ENCODE data around the gene AKAP9.
"Not testable (repeated sequence)": the region's sequence is repeated elsewhere in the genome, so short reads cannot be mapped to it uniquely, and the experiment has no call there.

Gene AKAP9

GRCh38 chr7:91940572-91941341, at the start of gene AKAP9:
TSS of gene AKAP9 (plus strand) at chr7:91940862. CDS start at chr7:91941100, 238 bp downstream.
- DNase-seq, result peak; percentile 59 to 79

DNA sequence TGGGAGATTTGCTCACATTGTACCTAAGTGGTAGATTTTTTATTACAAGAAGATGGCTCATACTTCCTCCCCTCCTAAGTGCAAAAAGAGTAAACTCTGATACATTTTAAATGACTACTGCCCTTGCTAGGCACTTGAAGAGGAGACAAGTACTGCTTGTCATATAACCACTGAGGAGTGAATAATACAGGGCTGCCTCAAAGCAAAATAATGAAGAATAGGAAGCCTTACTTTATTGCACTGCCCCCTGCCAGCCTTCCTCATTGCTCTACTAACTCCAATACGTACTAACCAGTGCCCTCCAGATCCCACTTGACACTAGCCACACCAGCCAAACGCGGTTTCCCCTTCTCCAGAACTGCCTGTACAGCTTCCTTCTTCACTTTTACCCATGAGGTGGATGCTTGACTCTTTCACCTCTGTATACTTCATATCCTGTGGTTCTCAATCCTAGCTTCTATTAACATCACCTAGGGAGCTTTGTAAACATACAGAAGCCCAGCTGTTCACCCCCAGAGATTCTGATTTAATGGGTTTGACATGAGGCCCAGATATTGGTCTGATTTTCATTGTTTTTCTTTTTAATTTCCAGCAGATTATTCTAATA, 48.5 kb upstream of the AKAP9 start:
- no peak for DNase-seq

GRCh38 chr7:91892821-91893340, 47.8 kb upstream of the AKAP9 start:
- DNase-seq, result no peak

GRCh38 chr7:91893699-91894098, 47.0 kb upstream of the AKAP9 start:
- DNase-seq, result not testable (repeated sequence)

- DNase-seq, result no peak
Measured at GRCh38 chr7:91894781-91895480, 45.7 kb upstream of the AKAP9 start.

GRCh38 chr7:91898240-91898992, 42.2 kb upstream of the AKAP9 start:
- no peak for DNase-seq

DNA sequence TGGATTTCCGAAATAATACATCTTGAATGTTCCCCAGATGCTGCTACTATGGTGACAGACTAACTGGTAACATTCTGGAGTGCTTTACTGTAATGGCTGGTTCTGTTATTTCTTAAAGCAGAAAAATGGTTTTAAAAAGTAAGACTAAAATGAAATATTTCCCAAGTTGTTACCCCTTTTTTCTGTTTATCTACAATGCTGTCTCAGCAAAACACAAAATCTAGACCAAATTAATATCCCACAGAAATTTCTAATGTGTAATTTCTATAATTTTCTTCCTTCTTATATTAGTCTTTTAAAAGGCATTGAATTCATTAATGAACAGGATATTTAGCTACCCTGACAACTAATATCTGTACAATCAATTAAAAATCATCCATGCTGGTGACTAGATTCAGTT, 41.1 kb upstream of the AKAP9 start:
- no peak for DNase-seq

- DNase-seq, result no peak
Measured at GRCh38 chr7:91910171-91910570, 30.5 kb upstream of the AKAP9 start.

GRCh38 chr7:91911121-91911520, 29.5 kb upstream of the AKAP9 start:
- no peak for DNase-seq

DNA sequence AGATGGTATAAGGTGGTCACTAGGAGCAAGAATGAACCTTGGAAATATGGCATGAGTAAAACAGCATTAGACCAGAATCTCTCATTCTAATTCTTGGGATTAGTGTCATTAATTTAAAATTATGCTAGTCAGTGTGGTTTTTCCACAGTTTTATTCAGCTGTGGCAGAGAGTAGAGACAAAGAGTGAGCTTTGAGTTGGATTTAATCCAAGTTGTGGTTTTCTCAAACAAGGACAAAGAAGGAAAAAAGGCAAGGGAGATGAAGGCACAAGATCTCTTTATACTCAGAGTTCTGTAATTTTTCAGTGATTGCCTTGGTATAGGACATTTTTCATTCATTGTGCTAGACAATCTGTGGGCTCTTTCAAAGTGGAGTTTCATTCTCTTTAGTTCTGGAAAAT, 28.2 kb upstream of the AKAP9 start:
- DNase-seq, result no peak

- DNase-seq, result no peak
Measured at GRCh38 chr7:91913612-91914011, 27.1 kb upstream of the AKAP9 start.

DNA sequence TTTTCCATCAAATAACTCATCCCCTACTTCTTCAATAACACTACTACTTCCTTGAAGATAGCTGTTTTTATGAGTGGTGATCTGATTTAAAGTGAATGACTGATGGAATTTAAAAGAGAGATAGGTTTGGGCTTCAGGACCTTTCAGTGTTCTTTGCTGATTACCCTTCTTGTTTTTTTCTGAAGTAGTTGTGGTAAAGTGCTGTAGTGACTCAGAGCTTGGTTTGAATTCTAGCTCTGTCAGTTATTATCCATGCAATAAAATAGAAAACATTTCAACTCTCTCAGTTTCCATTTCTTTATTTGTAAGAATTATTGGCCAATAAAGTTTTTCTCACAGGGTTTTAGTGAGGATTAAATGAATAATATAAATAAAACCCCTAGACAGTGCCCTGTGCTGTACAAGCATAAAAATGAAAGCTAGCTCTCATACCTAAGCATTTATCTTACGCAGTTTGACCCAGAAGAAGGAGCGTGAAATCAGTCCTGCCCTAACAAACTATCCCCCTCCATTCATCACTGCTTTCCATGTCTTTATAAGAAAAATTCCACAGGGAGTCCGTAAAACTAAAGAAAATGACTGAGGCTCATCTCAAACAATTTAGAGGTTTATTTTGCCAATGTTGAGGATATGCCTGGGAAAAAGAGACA, 25.1 kb upstream of the AKAP9 start:
- no peak for DNase-seq

GRCh38 chr7:91916051-91916440, 24.6 kb upstream of the AKAP9 start:
- no peak for DNase-seq

DNA sequence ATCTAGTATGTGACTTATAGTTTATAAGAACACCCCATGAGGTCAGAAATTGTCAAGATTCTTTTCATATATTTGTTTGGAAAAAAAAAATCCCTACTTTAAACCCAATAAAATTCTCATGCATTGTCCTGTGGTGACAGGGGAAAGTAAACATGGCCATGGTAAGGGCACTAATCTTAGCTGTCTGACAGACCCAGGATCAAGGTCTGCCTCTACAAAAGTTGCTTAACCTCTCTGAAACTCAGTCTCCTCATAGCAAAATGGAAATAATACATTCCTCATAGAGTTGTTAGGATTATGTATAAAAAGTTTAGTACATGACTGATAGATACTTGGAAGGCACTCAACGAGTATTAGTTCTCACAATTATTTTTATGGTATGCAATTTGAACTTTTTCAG, 22.3 kb upstream of the AKAP9 start:
- DNase-seq, result no peak

- DNase-seq, result no peak
Measured at GRCh38 chr7:91922857-91923256, 17.8 kb upstream of the AKAP9 start.

- DNase-seq, result no peak
Measured at GRCh38 chr7:91927912-91928311, 12.8 kb upstream of the AKAP9 start.

DNA sequence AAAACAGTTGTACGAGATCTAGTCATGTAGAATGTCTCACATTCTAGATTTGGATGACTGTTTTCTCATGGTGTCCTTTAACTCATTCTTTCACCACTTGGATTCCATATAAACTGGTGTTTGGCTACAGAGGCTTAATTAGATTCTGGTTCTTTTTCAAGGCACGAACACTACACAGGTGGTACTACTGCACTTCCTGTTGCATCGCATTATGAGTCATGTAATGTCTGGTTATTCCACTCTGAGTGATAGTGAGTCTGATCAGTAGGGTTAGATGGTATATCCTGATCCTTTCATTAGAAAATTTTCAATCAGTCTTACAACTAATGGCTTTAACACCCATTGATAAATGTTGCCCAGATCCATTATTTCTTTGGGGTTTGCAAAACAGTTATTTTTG, 11.2 kb upstream of the AKAP9 start:
- no peak for DNase-seq

DNA sequence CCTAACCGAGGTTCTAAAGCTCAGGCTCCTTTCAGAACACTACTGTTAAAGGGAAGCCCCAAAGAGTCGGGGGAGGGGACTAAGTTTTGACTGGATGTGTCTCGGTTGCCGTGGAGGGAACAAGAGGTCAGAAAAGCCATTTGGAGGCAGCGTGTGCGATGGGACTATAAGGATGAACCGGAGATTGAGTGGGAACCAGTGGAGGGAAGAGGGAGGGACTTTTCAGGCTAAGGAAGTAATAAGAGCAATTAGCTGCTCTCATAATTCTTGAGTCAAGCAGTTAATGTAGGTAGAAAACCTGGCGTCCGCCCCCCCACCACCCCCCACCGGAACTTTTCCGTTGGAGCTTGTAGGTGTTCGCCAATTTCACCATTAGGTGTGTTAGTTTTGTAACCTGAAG, 491 bp upstream of the AKAP9 start:
- no peak for DNase-seq

DNA sequence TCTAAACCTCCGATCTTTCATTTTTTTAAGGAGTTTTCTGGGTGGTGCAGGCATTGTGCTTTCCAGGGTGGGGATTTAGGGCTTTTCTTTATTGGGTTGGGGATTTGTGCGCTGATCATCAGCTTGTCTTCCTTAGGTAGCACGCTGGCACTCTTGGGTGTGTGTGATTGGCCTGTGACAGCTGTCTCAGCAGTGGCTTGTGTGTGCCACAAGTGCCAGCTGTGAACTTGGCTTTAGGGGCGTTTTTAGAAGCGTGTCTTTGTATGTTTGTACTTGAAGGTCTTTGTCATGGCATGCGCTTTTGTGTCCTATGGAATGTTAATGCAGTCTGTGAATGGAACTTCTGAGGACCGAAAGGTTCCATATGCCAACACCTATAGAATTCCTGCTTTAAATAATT, 788 bp downstream of the AKAP9 start:
- peak in 1 of 2 donors; percentile 36 for DNase-seq

DNA sequence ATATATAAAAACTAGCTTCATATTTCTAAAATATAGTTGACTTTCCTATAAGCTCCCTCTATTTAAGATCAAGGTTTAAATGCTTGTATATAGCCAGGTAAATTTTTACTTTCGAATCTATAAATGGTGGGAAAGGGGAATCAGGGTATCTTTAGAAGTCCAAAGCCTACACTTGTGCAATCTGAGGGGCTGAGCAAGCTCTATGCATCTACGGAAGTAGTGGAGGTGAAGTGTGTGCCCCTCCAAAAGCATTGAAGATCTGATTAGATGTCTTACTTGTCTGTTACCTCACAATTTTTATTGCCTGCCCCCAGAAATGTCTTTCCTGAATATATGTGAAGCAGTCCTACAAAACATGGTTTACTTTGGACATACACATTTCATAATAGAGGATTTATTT, 1.6 kb downstream of the AKAP9 start:
- no peak for DNase-seq

- DNase-seq, result not testable (repeated sequence)
Measured at GRCh38 chr7:91944970-91945369, 4.3 kb downstream of the AKAP9 start.

DNA sequence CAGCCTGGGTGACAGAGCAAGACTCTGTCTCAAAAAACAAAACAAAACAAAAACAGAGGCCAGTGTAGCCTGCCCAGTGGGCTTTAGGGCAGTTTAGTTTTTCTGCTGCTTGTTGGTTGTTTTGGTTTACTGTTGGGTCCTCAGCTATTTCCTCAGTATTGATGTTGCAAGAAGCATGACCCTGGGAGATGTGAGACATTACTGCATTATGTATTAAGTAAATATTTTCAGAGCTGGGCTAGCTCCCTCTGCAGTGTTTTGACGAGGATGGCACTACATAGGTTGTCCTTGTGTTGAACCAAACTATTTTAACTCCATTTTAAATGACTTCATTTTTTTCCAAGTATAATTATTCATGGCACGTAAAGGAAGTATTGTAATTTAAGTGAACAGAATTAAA, 4.8 kb downstream of the AKAP9 start:
- no peak for DNase-seq

GRCh38 chr7:91946549-91946948, 5.9 kb downstream of the AKAP9 start:
- DNase-seq, result no peak
